PC-3 (cell line): ENCODE results near the gene TBX18. TPM values are rescaled to one million over a fixed set of nuclear protein-coding genes. Genes with fewer than 3 reads are reported as not detected.

ENCODE experiments used
- ATAC-seq: fragments of 200-7000 bp; cut with Tn5 transposase; 2 replicates; pipeline ENCODE4 v1.9.1; 2020; ENCODE audit warnings: mild to moderate bottlenecking, moderate library complexity
- BruUV-seq: library from RNA; stranded (reverse); fragments of 400-500 nt; replicated peaks from 2 replicates; lab custom pipeline; 2021; lab: Mats Ljungman, UMichigan
- CTCF ChIA-PET: fragments of 300-600 bp; sonication (Branson Sonifier 250); formaldehyde crosslinking; loops from one replicate; lab custom pipeline; 2022; ENCODE audit warnings: antibody characterized with exemption; lab: Charles Lee
- POLR2A ChIA-PET: fragments of 300-600 bp; sonication (Branson Sonifier 250); formaldehyde crosslinking; loops from one replicate; lab custom pipeline; 2022; ENCODE audit warnings: antibody characterized with exemption; ENCODE audit not compliant: unreplicated experiment; lab: Charles Lee
- DNase-seq: peaks from one replicate; pipeline ENCODE4 v3.0.0-alpha.2; 2015
- H2AFZ ChIP-seq: fragments of 300-600 bp; sonication (generic); 2 replicates; pipeline ENCODE4 v1.6.0; 2016; ENCODE audit warnings: antibody characterized with exemption, low read length
- H3F3A ChIP-seq: fragments of 300-600 bp; sonication (generic); one replicate; pipeline ENCODE4 v1.6.0; 2017; ENCODE audit warnings: antibody characterized with exemption, low read length, control low read depth, mild to moderate bottlenecking; ENCODE audit not compliant: unreplicated experiment
- H3K27ac ChIP-seq: fragments of 300-600 bp; sonication (generic); 2 replicates; pipeline ENCODE4 v1.5.1; 2016; ENCODE audit warnings: mild to moderate bottlenecking, low read length
- H3K27me3 ChIP-seq: fragments of 300-600 bp; sonication (generic); 2 replicates; pipeline ENCODE4 v1.6.1; 2016; ENCODE audit warnings: low read length, mixed read lengths
- H3K36me3 ChIP-seq: fragments of 300-600 bp; sonication (generic); 2 replicates; pipeline ENCODE4 v1.6.1; 2016; ENCODE audit warnings: low read depth, mixed run types, low read length, mixed read lengths
- H3K4me1 ChIP-seq: fragments of 300-600 bp; sonication (generic); 2 replicates; pipeline ENCODE4 v1.5.1; 2016; ENCODE audit warnings: low read length; ENCODE audit not compliant: insufficient read depth
- H3K4me2 ChIP-seq: fragments of 300-600 bp; sonication (generic); 2 replicates; pipeline ENCODE4 v1.6.0; 2016; ENCODE audit warnings: low read length
- H3K4me3 ChIP-seq: fragments of 300-600 bp; sonication (generic); 2 replicates; pipeline ENCODE4 v1.5.1; 2016; ENCODE audit warnings: mild to moderate bottlenecking, low read length, mixed read lengths
- H3K79me2 ChIP-seq: fragments of 300-600 bp; sonication (generic); 2 replicates; pipeline ENCODE4 v1.6.1; 2017; ENCODE audit warnings: low read length, mixed read lengths
- H3K9ac ChIP-seq: fragments of 300-600 bp; sonication (generic); 2 replicates; pipeline ENCODE4 v1.6.0; 2016; ENCODE audit warnings: mild to moderate bottlenecking, low read length
- H3K9me2 ChIP-seq: fragments of 300-600 bp; sonication (generic); replicated peaks from 2 replicates; pipeline ENCODE4 v1.6.1; 2016; ENCODE audit warnings: mixed run types, low read length, mixed read lengths
- H3K9me3 ChIP-seq: fragments of 300-600 bp; sonication (generic); 2 replicates; pipeline ENCODE4 v1.6.1; 2016; ENCODE audit warnings: low read length, mixed read lengths
- H4K20me1 ChIP-seq: fragments of 300-600 bp; sonication (generic); 2 replicates; pipeline ENCODE4 v1.6.1; 2016; ENCODE audit warnings: low read length, mixed read lengths
- CTCF ChIP-seq: fragments of 300-600 bp; sonication (generic); conservative IDR thresholded peaks from 2 replicates; pipeline ENCODE4 v1.5.1; 2017; ENCODE audit warnings: antibody characterized with exemption, low read depth, mild to moderate bottlenecking, low read length
- EZH2 ChIP-seq: fragments of 300-600 bp; sonication (generic); IDR thresholded peaks from one replicate; pipeline ENCODE4 v1.6.1; 2017; ENCODE audit warnings: antibody characterized with exemption, mild to moderate bottlenecking, low read length; ENCODE audit not compliant: unreplicated experiment
- EZH2phosphoT487 ChIP-seq: fragments of 300-600 bp; sonication (generic); IDR thresholded peaks from 2 replicates; pipeline ENCODE4 v1.6.1; 2018; ENCODE audit warnings: mild to moderate bottlenecking, antibody characterized with exemption, low read length, borderline replicate concordance
- intact Hi-C: fragments of 100-400 bp; cut with micrococcal nuclease; formaldehyde crosslinking; loops from 2 replicates; pipeline ENCODE4 v1.9.0; 2023
- total RNA-seq: library from RNA; depleted of rRNA; stranded (reverse); fragments of >200 nt; gene quantifications from 2 replicates; pipeline ENCODE4 v1.2.3, GENCODE V29; 2014

TBX18 gene
- total RNA-seq, 1 experiment from 2014 or later: not detected

- no peaks in the 10 kb centered on the region for H3K9me3 ChIP-seq
- POLR2A ChIA-PET: no interaction called here
- no peak for DNase-seq
- no peaks in the 10 kb centered on the region for H3K9me2 ChIP-seq
- intact Hi-C loops: no loop called here
- BruUV-seq: no TSS peak
- CTCF ChIA-PET: no interaction called here
- H3K27me3 ChIP-seq: peaks cover 30% of the 10 kb centered on the region; the same call in 1 of the 2 replicates
- no peaks in the 10 kb centered on the region for H3K4me1 ChIP-seq
- H4K20me1 ChIP-seq: no peaks in the 10 kb centered on the region
- H3K27ac ChIP-seq: no peak overlapping the region
- H2AFZ ChIP-seq: no peak overlapping the region
- no peak overlapping the region for H3K4me3 ChIP-seq
- no peak for ATAC-seq
- H3K4me2 ChIP-seq: no peak overlapping the region
- no peaks in the 10 kb centered on the region for H3F3A ChIP-seq
- H3K36me3 ChIP-seq: no peaks in the 10 kb centered on the region
- TF ChIP-seq EZH2: no peak
- TF ChIP-seq CTCF: no peak
- no peak for TF ChIP-seq EZH2phosphoT487
- no peak overlapping the region for H3K9ac ChIP-seq
- H3K79me2 ChIP-seq: no peaks in the 10 kb centered on the region
Measured at GRCh38 chr6:84719152-84719551, 45.2 kb downstream of the TBX18 start.

GRCh38 chr6:84718038-84718955 lies 46.1 kb downstream of the TBX18 start:
- TF ChIP-seq EZH2phosphoT487 (no peak), CTCF (no peak), EZH2 (no peak)
- Histone ChIP-seq H3K27ac (no peak overlapping the region), H3F3A (no peaks in the 10 kb centered on the region), H3K9me2 (no peaks in the 10 kb centered on the region), H3K4me1 (no peaks in the 10 kb centered on the region), H3K27me3 (peaks cover 26% of the 10 kb centered on the region; the same call in 1 of the 2 replicates), H4K20me1 (no peaks in the 10 kb centered on the region), H2AFZ (no peak overlapping the region), H3K4me3 (no peak overlapping the region), H3K9ac (no peak overlapping the region), H3K79me2 (no peaks in the 10 kb centered on the region), H3K9me3 (no peaks in the 10 kb centered on the region), H3K36me3 (no peaks in the 10 kb centered on the region), H3K4me2 (no peak overlapping the region)
- intact Hi-C loops: no loop called here
- no TSS peak for BruUV-seq
- DNase-seq (no peak), ATAC-seq (no peak)
- ChIA-PET POLR2A (no interaction called here), CTCF (no interaction called here)

- no peak overlapping the region for H3K9ac ChIP-seq
- no peaks in the 10 kb centered on the region for H3K9me2 ChIP-seq
- no peak overlapping the region for H3K27ac ChIP-seq
- peaks cover 8% of the 10 kb centered on the region for H3K27me3 ChIP-seq
- H4K20me1 ChIP-seq: no peaks in the 10 kb centered on the region
- no peak overlapping the region for H3K4me3 ChIP-seq
- BruUV-seq: no TSS peak
- H3F3A ChIP-seq: no peaks in the 10 kb centered on the region
- no peak overlapping the region for H3K4me2 ChIP-seq
- no peak for ATAC-seq
- CTCF ChIA-PET: no interaction called here
- no peaks in the 10 kb centered on the region for H3K36me3 ChIP-seq
- no peak for DNase-seq
- TF ChIP-seq EZH2 (no peak), CTCF (no peak), EZH2phosphoT487 (no peak)
- no peaks in the 10 kb centered on the region for H3K9me3 ChIP-seq
- intact Hi-C loops: no loop called here
- POLR2A ChIA-PET: no interaction called here
- H3K4me1 ChIP-seq: no peaks in the 10 kb centered on the region
- H2AFZ ChIP-seq: no peak overlapping the region
- no peaks in the 10 kb centered on the region for H3K79me2 ChIP-seq
Measured at GRCh38 chr6:84709121-84709520, 55.3 kb downstream of the TBX18 start.
